Stimulated activated CD8-positive, alpha-beta memory T cell treated with anti-CD3 and anti-CD28 coated beads, Interleukin-12 subunit alpha, Interleukin-12 subunit beta, amount 100 ng/mL, for 1 hour (primary cell): ENCODE measurements around the gene SPSB2.
A peak's percentile ranks its signal among the peaks of the same experiment; 100 is the strongest.
"Not testable (repeated sequence)": the region's sequence is repeated elsewhere in the genome, so short reads cannot be mapped to it uniquely, and the experiment has no call there.

Experiments
- DNase-seq: peaks from one replicate; pipeline ENCODE4 v3.0.0-alpha.2; 2020; ENCODE audit warnings: low read depth

The SPSB2 gene

DNA sequence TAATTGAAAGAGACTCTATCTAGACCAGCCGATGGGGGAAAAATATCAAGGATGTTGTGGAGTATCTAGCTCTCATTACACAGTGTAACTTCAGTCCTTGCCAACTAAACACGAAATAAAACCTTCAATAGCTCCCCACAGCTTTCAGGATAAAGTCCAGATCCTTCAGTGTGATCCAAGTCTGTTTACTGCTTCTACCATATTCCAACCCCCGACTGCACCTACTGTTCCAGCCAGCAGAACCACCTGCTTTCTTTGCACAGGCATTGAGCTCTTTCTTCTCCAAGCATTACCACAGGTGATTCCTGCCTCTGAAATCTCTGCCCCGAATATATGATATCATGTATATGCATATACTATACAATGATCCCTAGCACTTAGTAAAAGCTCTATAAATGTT is 29.3 kb upstream of the SPSB2 start:
- no peak for DNase-seq

DNA sequence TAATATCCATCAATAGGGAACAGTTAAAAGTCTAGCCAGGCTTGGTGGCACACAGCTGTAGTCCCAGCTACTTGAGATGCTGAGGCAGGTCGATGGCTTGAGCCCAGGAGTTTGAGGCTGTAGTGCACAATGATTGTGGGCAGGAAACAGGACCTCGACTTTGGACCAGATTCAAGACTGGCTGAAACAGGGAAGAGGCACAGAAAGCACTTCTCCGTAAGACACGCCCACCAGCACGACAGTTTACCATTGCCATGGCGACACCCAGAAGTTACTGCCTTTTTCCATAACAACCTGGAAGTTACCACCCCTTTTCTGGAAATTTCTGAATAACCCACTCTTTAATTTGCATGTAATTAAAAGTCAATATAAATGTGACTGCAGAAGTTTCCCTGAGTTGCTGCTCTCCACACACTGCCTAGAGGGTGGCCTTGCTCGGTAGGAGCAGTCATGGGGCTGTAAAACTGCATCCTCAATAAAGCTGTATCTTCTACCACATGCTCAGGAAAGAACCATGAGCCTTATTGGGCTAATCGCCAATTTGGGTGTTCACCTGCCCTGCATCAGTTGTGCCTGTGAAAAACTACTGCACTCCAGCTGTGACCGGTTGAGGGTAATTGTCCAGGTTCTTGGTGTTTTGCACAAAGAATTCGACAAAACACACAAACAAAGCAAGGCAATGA is 26.9 kb upstream of the SPSB2 start:
- no peak for DNase-seq

DNA sequence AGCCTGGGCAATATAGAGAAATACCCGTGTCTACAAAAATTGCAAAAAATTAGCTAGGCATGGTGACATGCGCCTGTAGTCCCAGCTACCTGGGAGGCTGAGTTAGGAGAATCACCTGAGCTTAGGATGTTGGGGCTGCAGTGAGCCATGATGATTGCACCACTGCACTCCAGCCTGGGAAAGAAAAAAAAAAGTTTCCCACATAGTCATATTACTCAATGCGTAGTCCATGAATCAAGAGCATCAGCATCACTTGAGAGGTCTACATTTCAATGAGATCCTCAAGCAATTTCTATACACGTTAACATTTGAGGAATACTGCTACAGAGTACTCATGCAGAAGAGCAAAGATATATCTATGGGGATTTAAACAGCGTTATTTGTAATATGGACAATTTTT is 26.3 kb upstream of the SPSB2 start:
- no peak for DNase-seq

DNA sequence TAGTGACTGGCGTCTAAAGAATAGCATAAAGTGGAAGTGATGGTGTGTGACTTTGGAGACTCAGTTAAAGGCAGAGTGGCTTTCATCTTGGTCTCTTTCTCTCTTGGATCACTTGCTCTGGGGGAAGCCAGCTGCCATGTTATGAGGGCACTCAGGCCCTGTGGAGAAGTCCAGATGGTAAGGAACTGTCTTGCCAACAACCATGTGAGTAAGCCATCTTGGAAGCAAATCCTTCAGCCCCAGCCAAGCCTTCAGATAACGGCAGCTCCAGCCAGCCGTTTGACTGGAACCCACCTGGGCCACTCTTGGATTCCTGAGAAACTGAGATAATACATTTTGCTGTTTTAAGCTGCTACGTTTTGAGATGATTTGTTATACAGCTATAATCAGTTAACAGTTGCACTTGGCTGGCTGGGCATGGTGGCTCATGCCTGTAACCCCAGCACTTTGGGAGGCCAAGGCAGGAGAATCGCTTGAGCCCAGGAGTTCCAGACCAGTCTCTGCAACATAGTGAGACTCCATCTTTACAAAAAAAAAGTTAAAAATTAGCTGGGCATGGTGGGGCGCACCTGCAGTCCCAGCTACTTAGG is 23.8 kb upstream of the SPSB2 start:
- no peak for DNase-seq

DNA sequence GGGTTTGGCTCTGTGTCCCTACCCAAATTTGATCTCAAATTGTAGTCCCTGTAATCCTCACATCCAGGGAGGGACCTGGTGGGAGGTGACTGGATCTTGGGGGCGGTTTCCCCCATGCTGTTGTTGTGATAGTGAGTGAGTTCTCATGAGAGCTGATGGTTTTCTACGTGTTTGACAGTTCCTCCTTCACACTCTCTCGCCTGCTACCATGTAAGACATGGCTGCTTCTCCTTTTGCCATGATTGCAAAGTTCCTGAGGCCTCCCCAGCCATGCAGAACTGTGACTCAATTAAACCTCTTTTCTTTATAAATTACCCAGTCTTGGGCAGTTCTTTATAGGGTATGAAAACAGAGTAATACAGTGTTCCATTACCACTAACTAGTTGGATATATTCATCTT is 21.2 kb upstream of the SPSB2 start:
- DNase-seq = no peak

DNA sequence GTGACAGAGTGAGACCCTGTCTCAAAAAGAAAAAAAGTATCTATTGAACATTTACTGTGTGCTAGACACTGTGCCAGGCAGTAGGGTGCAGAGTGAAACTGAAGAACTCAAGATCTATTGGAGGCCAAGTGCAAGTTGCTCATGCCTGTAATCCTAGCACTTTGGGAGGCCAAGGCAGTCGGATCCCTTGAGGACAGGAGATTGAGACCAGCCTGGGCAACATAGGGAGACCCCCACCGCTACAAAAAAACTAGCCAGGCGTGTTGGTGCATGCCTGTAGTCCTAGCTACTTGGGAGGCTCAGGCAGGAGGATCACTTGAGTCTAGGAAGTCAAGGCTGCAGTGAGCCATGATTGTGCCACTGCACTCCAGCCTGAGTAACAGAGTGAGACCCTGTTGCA is 19.6 kb upstream of the SPSB2 start:
- not testable (repeated sequence) for DNase-seq

DNA sequence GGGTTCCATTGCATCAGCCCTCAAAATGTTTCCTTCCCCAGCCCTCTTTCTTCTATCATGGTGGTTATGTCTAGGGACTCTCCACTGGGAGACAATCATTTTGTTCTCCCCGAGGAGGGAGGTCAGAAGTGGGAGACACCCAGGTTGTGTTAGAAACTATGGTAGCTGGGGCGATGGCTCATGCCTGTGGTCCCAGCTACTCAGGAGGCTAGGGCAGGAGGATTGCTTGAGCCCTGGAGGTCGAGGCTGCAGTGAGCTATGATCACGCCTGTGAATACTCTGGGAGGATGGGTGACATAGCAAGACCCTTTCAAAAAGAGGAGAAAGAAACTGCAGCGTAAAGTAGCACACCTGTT is 18.5 kb upstream of the SPSB2 start:
- no peak for DNase-seq

DNA sequence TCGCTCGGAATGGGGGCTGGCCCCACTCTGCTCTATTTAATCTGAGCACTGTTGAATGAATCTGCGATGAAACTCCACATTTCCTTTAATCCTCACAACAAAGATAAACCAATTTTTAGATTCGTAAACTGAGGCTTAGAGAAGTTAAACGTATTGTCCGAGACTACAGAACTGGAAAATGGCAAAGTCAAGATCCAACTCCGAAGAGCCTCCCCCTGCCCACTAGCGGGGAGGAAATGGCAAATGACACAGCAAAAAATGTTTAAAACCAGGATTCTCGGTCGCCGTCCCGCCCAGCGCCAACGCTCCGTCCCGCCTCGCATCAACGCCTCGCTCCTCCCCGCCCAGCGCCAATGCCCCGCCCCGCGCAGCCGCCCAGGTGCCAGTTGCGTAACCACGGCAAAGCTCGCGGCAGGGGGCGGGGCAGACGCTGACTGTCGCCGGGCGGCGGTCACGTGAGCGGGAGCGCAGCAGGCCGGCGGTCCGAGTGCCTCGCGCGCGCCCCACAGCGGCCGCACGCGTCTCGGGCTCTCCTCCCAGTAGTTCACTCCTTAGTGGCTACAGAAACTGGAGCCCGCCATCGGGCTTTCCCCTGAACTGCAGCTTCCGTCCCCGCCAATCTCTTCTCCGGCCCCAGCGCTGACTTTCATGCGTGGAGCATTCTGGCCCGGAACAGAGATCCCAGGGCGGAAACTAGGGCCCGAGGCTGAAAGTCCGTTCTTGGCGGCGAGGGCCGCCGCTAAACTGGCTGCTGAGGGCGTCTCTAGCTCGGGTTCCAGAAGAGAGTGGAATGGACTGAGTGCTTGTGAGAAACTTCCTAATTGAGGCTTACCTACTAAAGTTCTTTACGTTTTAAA is 17.9 kb upstream of the SPSB2 start:
- peak; percentile 98 for DNase-seq

DNA sequence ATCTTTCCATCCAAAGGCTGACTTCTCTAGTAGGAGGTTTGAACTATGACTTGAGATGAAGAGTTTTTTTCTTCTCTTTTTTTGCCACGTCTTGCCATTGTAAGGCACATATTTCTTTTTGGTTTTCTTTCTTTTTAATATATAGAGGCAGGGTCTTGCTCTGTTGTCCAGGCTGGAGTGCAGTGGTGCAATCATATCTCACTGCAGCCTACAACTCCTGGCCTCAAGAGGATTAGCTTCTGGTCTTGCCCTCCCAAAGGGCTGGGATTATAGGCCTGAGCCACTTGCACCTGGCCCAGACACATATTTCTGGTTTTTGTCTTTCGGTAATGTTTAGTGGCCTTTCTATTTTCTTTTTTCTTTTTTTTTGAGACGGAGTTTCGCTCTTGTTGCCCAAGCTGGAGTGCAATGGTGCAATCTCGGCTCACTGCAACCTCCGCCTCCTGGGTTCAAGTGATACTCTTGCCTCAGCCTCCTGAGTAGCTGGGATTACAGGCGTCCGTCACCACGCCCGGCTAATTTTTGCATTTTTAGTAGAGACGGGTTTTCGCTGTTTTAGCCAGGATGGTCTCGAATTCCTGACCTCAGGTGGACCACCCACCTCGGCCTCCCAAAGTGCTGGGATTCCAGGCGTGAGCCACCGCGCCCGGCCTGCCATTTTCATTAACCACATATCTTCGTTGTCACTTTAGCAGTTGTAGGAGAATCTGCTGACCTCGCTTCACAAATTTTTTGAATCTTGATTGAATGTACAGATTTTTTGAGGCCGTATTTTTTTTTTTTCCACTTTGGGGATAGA is 16.9 kb upstream of the SPSB2 start:
- not testable (repeated sequence) for DNase-seq

DNA sequence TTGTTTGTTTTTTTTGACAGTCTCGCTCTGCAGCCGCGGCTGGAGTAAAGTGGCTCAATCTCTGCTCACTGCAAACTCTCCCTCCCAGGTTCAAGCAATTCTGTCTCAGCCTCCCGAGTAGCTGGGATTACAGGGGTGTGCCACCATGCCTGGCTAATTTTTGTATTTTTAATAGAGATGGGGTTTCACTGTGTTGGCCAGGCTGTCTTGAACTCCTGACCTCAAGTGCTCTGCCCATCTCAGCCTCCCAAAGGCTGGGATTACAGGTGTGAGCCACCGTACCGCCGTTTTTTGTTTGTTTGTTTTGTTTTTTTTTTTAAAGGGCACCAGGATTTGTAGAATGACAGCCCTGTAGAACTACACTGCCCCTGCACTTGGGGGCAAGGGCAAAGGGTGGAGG is 15.7 kb upstream of the SPSB2 start:
- not testable (repeated sequence) for DNase-seq

DNA sequence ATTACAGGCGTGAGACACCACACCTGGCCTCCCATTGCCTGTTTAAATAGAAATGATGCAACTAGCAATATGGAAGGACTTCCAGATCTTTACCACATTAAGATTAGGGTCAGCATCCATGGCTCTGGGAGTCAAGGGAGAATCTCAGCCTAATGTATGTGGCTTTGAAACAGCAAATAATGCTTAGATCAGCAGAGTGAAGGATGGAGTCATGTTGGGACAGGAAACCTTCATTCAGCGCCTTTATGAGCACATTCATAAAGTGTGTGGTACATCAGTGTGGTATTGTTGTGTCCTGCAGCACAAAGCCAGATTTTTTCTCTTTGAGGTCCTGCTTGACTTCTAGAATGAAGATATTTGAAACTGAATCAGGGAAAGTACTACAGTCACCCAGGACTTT is 15.3 kb upstream of the SPSB2 start:
- no peak for DNase-seq

DNA sequence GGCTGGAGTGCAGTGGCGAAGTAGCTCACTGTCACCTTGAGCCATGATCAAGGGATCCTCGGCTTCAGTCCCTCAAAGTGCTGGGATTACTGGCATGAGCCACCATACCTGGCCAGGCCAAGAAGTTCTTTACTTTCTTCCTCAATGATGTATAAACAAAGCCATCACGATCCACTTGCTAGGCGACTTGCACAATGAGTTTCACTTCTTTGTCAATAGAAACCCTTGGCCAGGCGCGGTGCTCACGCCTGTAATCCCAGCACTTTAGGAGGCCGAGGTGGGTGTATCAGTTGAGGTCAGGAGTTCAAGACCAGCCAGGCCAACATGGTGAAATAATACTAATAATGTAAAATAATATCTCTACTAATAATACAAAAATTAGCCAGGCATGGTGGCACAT is 14.4 kb upstream of the SPSB2 start:
- DNase-seq = no peak

DNA sequence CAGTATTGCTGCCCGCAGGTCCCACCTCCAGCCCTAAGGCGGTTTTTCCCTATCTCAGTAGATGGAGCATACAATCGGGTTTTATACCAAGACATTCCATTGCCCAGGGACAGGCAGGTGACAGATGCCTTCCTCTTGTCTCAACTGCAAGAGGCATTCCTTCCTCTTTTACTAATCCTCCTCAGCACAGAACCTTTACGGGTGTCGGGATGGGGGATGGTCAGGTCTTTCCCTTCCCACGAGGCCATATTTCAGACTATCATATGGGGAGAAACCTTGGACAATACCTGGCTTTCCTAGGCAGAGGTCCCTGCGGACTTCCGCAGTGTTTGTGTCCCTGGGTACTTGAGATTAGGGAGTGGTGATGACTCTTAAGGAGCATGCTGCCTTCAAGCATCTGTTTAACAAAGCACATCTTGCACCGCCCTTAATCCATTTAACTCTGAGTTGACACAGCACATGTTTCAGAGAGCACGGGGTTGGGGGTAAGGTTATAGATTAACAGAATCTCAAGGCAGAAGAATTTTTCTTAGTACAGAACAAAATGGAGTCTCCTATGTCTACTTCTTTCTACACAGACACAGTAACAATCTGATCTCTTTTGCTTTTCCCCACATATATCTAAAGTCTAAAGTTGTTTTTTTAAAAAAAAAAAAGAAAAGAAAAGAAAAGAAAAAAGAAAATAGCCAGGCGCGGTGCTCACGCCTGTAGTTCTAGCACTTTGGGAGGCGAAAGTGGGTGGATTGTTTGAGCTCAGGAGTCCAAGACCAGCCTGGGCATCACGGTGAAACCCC is 13.3 kb upstream of the SPSB2 start:
- DNase-seq = not testable (repeated sequence)

DNA sequence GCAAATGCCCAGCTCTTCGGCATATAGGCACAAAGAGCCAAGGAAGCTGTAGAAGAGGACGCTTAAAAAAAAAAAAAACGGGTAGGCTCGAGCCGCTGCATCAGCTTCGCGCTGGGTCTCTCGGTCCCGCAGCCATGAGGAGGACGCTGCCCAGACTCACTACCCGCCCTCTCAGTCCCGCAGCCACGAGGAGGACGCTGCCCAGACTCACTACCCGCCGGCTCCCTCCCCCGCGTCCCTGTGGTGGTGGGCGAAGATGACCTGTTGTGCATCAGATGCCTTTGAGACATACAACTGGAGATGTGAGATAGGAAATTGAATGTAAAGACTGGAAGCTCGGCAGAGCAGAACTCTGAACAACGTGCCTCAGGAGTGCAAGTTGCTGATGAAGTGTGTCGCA is 11.4 kb upstream of the SPSB2 start:
- no peak for DNase-seq

DNA sequence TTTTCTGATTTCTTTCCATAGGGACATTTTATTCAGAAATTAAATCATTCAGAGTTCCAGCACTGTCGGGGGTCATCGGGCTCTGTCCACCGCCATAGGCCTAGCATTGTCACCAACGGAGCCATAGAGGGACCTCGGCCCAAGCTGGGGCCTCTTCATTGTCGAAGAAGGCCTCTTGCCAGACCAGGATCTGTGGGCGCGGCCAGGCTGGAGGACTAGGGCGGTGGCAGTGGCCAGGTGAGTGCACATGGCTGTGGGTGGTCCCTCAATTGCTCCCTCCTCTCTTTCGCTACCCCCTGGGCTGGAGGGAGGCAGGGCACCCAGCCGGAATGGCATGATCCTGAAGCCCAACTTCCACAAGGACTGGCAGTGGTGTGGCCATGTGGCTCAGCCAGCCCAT is 10.6 kb upstream of the SPSB2 start:
- DNase-seq = no peak

DNA sequence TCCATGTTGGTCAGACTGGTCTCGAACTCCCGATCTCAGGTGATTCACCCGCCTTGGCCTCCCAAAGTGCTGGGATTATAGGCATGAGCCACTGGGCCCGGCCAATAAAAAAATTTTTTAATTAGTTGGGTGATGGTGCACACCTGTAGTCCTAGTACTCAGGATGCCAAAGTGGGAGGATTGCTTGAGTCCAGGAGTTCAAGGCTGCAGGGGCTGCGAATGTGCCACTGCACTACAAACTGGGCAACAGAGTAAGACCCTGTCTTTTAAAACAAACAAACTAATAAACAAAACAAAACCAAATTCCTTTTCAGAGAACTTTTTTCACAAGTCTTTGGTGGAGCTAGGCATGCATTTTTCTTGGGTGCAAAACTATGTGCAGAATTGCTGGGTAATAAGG is 10.1 kb upstream of the SPSB2 start:
- DNase-seq = no peak

DNA sequence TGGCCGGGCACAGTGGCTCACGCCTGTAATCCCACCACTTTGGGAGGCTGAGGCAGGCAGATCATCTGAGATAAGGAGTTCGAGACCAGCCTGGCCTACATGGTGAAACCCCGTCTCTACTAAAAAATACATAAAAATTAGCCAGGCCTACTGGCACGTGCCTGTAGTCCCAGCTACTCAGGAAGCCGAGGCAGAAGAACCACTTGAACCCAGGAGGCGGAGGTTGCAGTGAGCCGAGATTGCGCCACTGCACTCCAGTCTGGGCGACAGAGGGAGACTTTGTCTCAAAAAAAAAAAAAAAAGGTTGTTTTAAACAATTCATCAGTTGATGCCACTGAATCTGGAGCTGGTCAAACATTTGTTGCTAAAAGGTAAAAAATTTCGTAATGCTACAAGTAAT is 6.7 kb upstream of the SPSB2 start:
- not testable (repeated sequence) for DNase-seq

DNA sequence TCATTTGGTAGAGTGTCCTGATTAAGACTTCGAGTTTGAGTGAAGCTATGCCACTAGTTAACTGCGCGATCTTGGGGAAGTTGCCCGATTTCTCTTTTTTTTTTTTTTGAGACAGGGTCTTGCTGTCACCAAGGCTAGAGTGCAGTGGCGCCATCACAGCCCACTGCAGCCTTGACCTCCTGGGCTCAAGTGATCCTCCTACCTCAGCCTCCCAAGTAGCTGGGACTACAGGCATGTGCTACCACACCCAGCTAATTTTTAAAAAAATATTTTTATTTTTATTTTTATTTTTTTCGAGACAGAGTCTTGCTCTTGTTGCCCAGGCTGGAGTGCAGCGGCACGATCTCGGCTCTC is 889 bp upstream of the SPSB2 start:
- DNase-seq = not testable (repeated sequence)

DNA sequence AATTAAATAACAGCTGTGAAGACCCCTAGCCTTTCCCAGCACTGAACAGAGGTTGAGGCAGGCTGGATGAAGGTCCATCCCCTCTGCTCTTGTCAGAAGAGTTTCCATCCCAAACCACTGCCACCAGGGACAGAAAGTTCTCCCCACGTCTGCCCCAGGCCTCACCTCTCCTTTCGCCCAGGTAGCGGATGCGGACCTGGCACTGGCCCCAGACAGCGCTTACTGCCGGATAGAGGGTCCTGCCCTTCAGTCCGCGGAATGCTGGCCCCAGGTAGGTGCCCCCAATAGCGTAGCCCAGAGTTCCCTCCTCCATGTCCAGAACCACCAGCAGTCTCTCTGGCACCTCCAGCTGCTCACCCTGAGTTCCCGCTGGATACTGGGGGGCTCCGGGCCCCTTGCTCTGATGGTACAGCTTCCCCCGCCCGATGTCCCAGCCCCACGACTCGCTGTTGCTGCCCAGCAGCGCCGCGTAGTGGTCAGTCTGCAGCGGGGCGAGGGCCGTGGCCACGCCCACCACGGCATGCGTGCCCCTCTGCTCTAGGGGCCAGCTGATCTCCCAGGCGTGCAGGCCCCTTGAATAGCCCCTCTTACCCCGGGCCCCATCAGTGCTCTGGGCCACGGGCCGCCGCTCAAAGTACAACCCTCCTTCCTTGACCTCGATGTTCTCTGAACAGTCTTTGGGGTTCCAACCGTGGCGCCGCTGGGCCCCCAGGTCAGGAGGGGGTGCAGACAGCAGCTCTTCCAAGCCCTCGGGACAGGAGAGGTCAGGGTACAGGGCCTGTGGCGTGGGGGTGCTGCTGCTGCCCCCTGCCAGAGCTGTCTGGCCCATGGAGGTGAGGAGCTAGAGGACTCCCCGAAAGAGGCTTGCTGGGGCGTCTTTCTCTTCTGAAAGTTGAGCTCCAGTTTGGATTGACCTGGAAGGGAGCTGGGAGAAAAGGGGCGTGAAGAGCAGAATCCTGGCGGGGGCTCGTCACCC is 742 bp downstream of the SPSB2 start:
- DNase-seq = peak; percentile 71
